Stimulated activated CD4-positive, alpha-beta T cell treated with anti-CD3 and anti-CD28 coated beads, Interleukin-4, amount 100 ng/mL, for 24 hours (primary cell): ENCODE measurements around the gene SORCS2.

Experiments used
- DNase-seq: peaks from one replicate; pipeline ENCODE4 v3.0.0-alpha.2; 2020

Gene SORCS2

GRCh38 chr4:7777017-7777710 lies 584.8 kb downstream of the SORCS2 start:
- DNase-seq = no peak

DNA sequence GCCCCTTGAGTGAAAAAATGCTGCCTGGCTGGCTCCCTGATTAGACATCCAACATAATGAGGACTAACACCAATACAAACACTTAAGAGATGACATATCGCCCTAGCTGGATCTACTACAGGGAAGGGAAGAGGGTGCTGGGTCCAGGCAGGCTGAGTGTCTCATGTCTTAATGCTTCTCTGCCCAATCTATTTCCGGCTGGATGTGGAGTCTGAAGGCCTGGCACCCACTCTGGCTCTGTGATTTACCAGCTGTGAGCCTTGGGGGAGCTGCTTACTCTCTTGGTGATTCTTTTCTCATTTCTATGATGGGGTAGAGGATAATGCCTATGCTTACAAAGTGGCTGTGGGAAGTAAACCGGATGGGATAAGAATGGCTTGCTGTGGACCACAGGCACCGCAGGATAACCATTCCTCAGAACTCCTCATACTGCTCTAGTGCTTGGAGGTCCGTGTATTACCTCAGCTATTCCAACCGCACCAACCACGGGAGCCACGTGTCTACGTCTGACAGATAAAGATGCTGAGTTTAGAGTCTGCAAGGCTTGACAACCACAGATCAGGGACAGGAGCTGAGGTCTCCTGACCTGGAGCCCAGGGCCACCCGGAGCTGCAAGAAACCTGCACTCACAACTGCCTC lies 585.7 kb downstream of the SORCS2 start:
- no peak for DNase-seq

- no peak for DNase-seq
These were observed 586.4 kb downstream of the SORCS2 start for GRCh38 chr4:7778510-7779431.

DNA sequence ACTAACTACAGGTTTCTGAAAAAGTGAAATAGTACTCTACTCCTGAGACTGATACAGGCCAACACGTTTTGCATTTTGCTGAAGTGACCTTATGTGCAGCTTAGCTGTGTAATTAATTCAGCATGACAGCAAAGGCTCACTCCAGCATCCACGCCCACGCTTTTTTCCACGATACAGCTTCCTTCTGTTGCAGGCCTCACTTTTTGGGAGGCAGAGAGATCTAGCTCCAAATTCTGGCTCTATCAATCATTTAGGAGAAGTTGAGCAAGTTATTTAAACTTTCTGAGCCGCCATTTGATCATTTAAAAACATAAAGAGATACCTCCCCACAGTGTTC lies 587.1 kb downstream of the SORCS2 start:
- no peak for DNase-seq

DNA sequence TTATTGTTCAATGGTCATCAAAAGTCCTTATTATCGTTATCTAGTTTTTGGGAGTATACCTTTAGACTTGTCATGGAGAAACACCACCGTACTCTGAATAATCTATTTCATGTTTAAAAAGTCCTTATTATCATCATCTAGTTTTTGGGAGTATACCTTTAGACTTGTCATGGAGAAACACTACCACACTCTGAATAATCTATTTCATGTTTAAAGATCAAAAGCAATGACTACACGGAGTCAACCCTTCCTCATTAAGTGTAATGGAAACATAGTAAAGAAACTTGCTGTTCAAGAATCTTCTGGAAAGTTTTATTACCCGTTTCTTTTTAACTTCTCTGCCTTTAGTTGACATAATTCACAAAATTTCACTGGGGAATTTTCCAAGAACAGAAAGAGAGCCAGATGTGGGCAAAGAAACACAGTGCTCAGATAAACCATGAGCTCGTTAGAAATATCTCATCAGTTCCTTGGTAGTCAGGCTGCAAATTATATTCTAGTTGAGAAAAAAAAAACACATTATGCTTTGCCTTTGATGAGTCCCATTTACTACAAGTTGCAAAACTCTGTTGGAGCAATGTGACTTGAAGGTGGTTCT lies 588.5 kb downstream of the SORCS2 start:
- no peak for DNase-seq

DNA sequence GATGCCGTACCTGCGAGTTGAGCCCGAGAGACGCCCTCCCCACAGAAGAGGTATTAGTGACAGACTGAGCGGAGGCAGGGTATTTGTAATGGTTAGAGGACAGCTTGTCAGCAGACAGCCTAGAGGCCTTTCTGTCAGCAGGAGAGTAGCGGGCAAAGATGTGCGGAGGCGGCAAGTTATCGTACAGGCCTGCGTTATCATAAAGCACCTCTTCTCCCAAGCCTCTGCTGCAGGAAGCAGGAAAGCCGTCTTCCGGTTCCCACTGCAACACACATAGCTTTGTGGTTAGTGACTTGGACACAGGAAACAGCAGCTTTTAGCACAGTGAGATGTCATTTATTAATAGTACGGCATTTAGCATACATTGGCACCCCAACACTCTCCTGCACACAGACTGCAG lies 589.0 kb downstream of the SORCS2 start:
- DNase-seq = peak; percentile 15

DNA sequence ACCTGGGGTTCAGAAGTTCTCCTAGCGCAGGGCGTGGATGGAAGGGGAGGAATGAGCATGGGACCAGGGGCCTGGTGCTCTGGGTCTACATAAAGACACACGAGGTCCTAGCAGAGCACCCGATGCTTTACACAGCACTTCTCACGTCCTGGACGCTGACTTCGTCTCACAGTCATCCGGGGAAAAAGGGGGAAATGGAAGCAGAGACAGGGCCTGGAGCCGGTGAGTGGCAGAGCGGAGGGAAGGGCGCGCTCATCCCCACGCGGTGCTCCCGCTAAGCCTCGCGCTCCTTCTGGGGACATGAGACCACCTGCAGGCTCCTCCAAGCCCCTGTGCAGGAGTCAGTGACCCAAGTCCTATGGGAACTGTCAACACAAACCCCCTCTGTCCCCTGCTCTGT lies 589.7 kb downstream of the SORCS2 start:
- DNase-seq = no peak

DNA sequence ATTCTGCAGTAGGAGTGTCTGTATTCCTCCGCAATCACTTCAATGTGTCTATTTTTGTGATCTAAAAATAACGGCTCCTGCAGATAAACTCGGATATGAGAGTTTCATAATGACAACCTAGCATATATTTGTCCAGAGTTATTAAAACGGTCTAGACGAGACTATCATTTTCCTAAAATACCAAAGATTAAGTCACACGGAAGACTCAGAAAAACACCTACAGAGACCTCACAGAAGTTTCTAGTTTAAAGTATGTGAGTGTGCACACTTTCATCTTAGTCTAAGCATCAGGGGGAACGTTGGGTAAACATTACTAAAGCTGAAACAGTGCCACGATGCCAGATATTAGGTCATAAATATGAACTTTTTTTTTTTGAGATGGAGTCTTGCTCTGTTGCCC lies 590.4 kb downstream of the SORCS2 start:
- DNase-seq = no peak

DNA sequence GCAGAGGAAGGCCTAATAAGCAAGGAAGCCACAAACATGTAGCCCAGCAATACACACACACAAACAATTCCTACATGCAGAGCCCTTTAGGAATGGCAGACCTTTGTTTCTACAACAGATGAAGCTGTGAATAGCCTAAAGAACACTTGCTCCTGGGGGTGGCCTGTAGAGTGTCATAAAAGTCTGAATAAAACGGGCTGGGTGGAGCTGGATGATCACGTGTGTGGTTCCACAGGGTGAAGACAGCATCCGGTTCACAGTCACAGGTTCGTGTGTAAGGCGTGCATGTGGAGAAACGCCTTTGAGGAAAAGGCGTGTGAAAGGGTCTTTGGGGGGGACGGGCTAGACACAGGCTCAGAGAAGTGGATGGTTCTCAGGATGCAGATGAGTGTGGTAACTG lies 591.2 kb downstream of the SORCS2 start:
- DNase-seq = no peak

- no peak for DNase-seq
These were observed 592.0 kb downstream of the SORCS2 start for GRCh38 chr4:7784131-7784870.

DNA sequence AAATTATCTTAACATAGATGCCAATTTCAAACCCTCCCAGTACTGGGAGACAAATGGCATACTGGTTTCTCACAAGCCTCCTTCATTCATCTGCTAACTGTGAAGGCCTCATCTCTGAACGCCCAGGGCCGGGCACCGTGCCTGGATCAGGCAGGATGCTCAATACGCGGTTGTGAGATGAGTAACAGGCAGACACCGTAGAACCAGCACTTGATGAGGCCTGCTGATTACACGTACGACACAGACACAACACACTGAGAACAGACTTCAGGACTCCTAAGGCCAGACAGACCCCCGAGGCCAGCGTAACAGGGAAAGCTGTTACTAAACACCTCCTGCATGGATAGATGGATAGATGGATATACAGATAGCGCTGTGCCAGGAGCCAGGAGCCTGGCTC lies 592.7 kb downstream of the SORCS2 start:
- DNase-seq = peak; percentile 27

DNA sequence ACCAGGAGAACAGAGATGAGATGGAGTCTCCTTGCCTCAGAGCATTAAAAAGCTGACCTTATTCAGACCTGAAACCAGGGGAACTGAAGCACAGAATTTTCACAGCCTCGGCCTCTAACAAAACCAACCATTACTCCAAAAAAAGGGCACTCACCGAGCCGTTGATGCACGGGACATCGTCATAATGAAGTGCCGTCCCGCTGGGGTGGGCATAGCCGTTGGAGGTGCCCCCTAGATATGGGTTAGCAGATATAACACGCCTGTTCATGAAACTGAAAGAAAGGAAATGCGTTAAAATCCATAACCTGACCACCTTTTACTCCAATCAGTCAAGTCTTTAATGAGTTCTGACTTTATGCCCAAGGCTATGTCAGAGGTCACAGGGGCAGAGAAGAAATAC lies 593.7 kb downstream of the SORCS2 start:
- DNase-seq = no peak

DNA sequence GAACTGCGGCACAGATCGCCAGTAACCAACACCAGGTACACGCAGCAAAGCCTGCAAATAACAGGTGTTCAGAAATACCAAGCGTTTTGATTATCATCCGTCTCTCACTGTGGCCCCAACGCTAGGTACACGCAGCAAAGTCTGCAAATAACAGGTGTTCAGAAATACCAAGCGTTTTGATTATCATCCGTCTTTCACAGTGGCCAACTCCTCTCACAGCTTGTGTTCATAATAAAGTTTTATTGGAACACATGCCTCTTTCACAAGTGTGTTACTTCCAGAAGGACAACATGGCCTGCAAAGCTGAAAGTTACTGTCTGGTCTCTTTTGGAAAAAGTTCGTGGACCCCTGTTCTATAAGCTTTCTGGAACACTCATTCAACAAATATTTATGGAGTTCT lies 594.2 kb downstream of the SORCS2 start:
- no peak for DNase-seq

- DNase-seq = no peak
These were observed 594.7 kb downstream of the SORCS2 start for GRCh38 chr4:7787067-7787466.

DNA sequence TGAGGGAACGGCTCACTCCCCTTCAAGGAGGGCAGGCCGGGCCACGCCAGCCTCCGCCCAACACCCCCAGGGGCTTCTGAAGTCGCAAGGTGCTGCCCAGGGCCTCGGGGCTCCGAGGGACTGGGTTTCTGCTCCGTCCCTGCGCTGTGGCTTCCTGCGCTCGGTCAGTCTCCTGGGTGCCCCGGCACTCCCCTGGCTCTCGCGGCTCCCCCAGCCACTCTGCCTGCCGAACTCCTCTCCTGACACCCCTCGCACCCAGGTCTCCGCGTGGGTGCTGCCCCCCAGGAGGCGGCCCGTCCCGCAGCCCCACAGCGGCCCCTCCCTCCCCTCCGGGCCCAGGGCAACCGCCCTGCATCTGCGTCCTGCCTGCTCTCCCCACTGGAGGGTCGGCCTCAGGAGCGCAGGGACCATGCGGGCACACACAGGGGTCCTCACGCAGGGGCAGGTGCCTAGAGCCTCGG lies 595.4 kb downstream of the SORCS2 start:
- no peak for DNase-seq

DNA sequence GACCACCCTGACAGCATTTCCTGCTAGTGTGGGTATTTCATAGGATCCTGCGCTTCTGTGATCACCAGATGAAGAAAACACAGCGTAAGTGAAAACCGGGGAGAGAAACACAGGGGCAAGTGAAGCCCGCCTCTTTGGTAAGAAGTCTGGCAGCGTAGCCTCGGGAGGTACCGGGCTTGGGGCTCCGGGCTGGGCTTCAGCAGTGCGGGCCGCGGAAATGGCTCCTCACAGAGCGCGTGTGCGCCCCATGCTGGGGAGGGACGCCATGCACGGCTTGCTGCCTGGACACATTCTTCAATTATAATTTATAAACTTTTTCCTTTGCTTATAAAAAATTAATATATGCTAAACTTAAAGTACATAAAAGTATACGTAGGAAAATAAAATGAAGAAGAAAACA lies 595.9 kb downstream of the SORCS2 start:
- no peak for DNase-seq

GRCh38 chr4:7788694-7789425 lies 596.5 kb downstream of the SORCS2 start:
- DNase-seq = no peak

GRCh38 chr4:7790023-7790422 lies 597.7 kb downstream of the SORCS2 start:
- no peak for DNase-seq

DNA sequence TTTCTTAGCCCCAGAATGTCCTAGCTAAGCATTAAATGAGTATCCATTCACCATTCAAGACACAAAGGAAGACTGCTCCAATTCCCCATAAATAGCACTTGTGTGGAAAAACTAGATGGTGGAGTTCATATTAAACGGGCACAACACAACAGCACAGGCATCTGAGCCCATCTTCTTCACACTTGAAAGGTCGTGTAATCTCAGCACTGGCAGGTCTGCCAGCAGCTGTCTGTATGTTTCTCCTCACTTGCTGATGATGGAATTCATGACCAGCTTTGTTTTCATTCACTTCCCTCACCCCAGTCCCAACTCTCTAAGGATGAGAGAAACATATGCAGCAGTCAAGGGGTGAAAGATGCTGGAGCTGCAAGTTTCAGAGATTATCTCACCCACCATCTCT lies 598.7 kb downstream of the SORCS2 start:
- DNase-seq = no peak
